Neural progenitor cell (in vitro differentiated cells): ENCODE data around the gene GPR39. TPM values are rescaled to one million over a fixed set of nuclear protein-coding genes. Genes with fewer than 3 reads are reported as not detected.

Source experiments
- DNase-seq: peaks from one replicate; pipeline ENCODE4 v3.0.0-alpha.2; 2016; ENCODE audit warnings: low spot score
- H2AFZ ChIP-seq: fragments of 200-600 bp; sonication (generic); replicated peaks from 2 replicates; pipeline ENCODE4 v1.6.1; 2016; ENCODE audit warnings: antibody characterized with exemption
- H3F3A ChIP-seq: fragments of 200-600 bp; sonication (generic); 2 replicates; pipeline ENCODE4 v1.6.1; 2016; ENCODE audit warnings: antibody characterized with exemption, low read depth
- H3K27ac ChIP-seq: fragments of 200-600 bp; sonication (generic); 2 replicates; pipeline ENCODE4 v1.5.1; 2016; ENCODE audit warnings: mild to moderate bottlenecking
- H3K27me3 ChIP-seq: fragments of 200-600 bp; sonication (generic); 2 replicates; pipeline ENCODE4 v1.6.1; 2016; ENCODE audit warnings: mild to moderate bottlenecking, moderate library complexity
- H3K36me3 ChIP-seq: fragments of 200-600 bp; sonication (generic); 2 replicates; pipeline ENCODE4 v1.5.1; 2016
- H3K4me1 ChIP-seq: fragments of 200-600 bp; sonication (generic); 2 replicates; pipeline ENCODE4 v1.6.1; 2016; ENCODE audit warnings: mixed run types
- H3K4me2 ChIP-seq: fragments of 200-600 bp; sonication (generic); 2 replicates; pipeline ENCODE4 v1.6.1; 2016
- H3K4me3 ChIP-seq: fragments of 200-600 bp; sonication (generic); 2 replicates; pipeline ENCODE4 v1.5.1; 2016
- H3K79me2 ChIP-seq: fragments of 200-600 bp; sonication (generic); 2 replicates; pipeline ENCODE4 v1.6.1; 2016; ENCODE audit warnings: low read depth
- H3K9ac ChIP-seq: fragments of 200-600 bp; sonication (generic); 2 replicates; pipeline ENCODE4 v1.6.1; 2016
- H3K9me3 ChIP-seq: fragments of 200-600 bp; sonication (generic); 2 replicates; pipeline ENCODE4 v1.5.1; 2016; ENCODE audit warnings: low read depth
- H4K20me1 ChIP-seq: fragments of 200-600 bp; sonication (generic); 2 replicates; pipeline ENCODE4 v1.6.1; 2016; ENCODE audit warnings: low read depth
- H3K27ac Mint-ChIP-seq: 3 replicates; pipeline ENCODE4 v1.8.0; 2021; ENCODE audit warnings: mixed read lengths
- H3K27me3 Mint-ChIP-seq: 2 replicates; pipeline ENCODE4 v1.8.0; 2022; ENCODE audit warnings: low read depth, mild to moderate bottlenecking, inconsistent platforms, moderate library complexity, mixed read lengths; ENCODE audit not compliant: insufficient read depth
- H3K36me3 Mint-ChIP-seq: 3 replicates; pipeline ENCODE4 v1.8.0; 2021; ENCODE audit warnings: mixed read lengths
- H3K4me1 Mint-ChIP-seq: 3 replicates; pipeline ENCODE4 v1.8.0; 2021; ENCODE audit warnings: mixed read lengths
- H3K4me3 Mint-ChIP-seq: 3 replicates; pipeline ENCODE4 v1.8.0; 2021; ENCODE audit warnings: mild to moderate bottlenecking, moderate library complexity, mixed read lengths
- H3K9me3 Mint-ChIP-seq: 3 replicates; pipeline ENCODE4 v1.8.0; 2020; ENCODE audit warnings: mixed read lengths
- EZH2 ChIP-seq: fragments of 200-600 bp; sonication (generic); IDR thresholded peaks from 2 replicates; pipeline ENCODE4 v1.6.1; 2017; ENCODE audit warnings: antibody characterized with exemption, mild to moderate bottlenecking, moderate library complexity
- EZH2phosphoT487 ChIP-seq: fragments of 200-600 bp; sonication (generic); IDR thresholded peaks from 2 replicates; pipeline ENCODE4 v1.6.1; 2017; ENCODE audit warnings: antibody characterized with exemption
- total RNA-seq: library from RNA; depleted of rRNA; stranded (reverse); fragments of >200 nt; gene quantifications from 2 replicates; pipeline ENCODE4 v1.2.3, GENCODE V29; 2015; ENCODE audit warnings: low replicate concordance
- TF ChIP-seq, protein P1 (sequence below): fragments of 200-600 bp; sonication (generic); IDR thresholded peaks from 2 replicates; pipeline ENCODE4 v1.5.1; 2017; ENCODE audit warnings: antibody characterized with exemption, mild to moderate bottlenecking

Gene GPR39
- total RNA-seq, 1 donor from 2014 or later: 0.28 TPM

DNA sequence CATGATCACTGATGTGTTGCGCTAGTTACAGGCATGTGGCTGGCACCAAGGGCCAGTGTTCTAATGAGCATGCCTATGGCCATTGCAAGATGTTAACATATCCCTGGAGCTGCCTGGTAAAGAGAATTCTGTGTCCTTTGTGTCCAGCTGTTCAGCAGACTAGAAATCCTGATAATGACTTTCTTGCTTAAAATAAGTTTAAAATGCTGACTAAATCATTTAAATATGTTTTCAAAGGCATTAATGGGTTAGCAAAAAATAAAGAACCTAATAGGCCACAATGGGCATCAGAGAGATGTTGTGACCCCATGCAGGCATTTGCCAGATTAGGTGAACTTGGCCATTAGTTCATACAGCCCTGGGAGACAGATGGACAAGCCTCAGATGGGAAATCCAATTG is 67.5 kb downstream of the GPR39 start:
- no peaks in the 10 kb centered on the region for H3K9me3 ChIP-seq
- no peak overlapping the region for H3K9ac ChIP-seq
- Mint-ChIP-seq H3K9me3 (no peaks in the 10 kb centered on the region), H3K27ac (no peak overlapping the region), H3K27me3 (peaks cover 4% of the 10 kb centered on the region), H3K4me1 (no peaks in the 10 kb centered on the region), H3K4me3 (no peak overlapping the region), H3K36me3 (no peaks in the 10 kb centered on the region)
- no peaks in the 10 kb centered on the region for H3F3A ChIP-seq
- DNase-seq: no peak
- H3K27me3 ChIP-seq: no peaks in the 10 kb centered on the region
- no peaks in the 10 kb centered on the region for H3K4me1 ChIP-seq
- no peak overlapping the region for H3K27ac ChIP-seq
- TF ChIP-seq EZH2 (no peak), EZH2phosphoT487 (no peak)
- TF ChIP-seq, protein P1, sequence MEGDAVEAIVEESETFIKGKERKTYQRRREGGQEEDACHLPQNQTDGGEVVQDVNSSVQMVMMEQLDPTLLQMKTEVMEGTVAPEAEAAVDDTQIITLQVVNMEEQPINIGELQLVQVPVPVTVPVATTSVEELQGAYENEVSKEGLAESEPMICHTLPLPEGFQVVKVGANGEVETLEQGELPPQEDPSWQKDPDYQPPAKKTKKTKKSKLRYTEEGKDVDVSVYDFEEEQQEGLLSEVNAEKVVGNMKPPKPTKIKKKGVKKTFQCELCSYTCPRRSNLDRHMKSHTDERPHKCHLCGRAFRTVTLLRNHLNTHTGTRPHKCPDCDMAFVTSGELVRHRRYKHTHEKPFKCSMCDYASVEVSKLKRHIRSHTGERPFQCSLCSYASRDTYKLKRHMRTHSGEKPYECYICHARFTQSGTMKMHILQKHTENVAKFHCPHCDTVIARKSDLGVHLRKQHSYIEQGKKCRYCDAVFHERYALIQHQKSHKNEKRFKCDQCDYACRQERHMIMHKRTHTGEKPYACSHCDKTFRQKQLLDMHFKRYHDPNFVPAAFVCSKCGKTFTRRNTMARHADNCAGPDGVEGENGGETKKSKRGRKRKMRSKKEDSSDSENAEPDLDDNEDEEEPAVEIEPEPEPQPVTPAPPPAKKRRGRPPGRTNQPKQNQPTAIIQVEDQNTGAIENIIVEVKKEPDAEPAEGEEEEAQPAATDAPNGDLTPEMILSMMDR: no peak
- no peaks in the 10 kb centered on the region for H4K20me1 ChIP-seq
- no peak overlapping the region for H2AFZ ChIP-seq
- H3K4me3 ChIP-seq: no peak overlapping the region
- no peaks in the 10 kb centered on the region for H3K36me3 ChIP-seq
- no peak overlapping the region for H3K4me2 ChIP-seq
- no peaks in the 10 kb centered on the region for H3K79me2 ChIP-seq

- Mint-ChIP-seq H3K4me1 (no peaks in the 10 kb centered on the region), H3K9me3 (no peaks in the 10 kb centered on the region), H3K4me3 (no peak overlapping the region), H3K36me3 (no peaks in the 10 kb centered on the region), H3K27ac (no peak overlapping the region), H3K27me3 (peaks cover 6% of the 10 kb centered on the region)
- Histone ChIP-seq H3K9me3 (no peaks in the 10 kb centered on the region), H3K27ac (no peak overlapping the region), H3K27me3 (no peaks in the 10 kb centered on the region), H2AFZ (no peak overlapping the region), H3K4me1 (no peaks in the 10 kb centered on the region), H3K79me2 (no peaks in the 10 kb centered on the region), H3F3A (peaks cover 10% of the 10 kb centered on the region), H4K20me1 (no peaks in the 10 kb centered on the region), H3K9ac (no peak overlapping the region), H3K36me3 (no peaks in the 10 kb centered on the region), H3K4me2 (no peak overlapping the region), H3K4me3 (no peak overlapping the region)
- no peak for DNase-seq
- TF ChIP-seq EZH2phosphoT487: no peak
- TF ChIP-seq EZH2: no peak
- TF ChIP-seq, protein P1: no peak
Measured at GRCh38 chr2:132488491-132488890, 71.9 kb downstream of the GPR39 start.

GRCh38 chr2:132489150-132489549 is 72.5 kb downstream of the GPR39 start:
- Histone ChIP-seq H3K9me3 (no peaks in the 10 kb centered on the region), H3K36me3 (no peaks in the 10 kb centered on the region), H3F3A (peaks cover 10% of the 10 kb centered on the region), H3K9ac (no peak overlapping the region), H3K4me3 (no peak overlapping the region), H4K20me1 (no peaks in the 10 kb centered on the region), H3K4me2 (no peak overlapping the region), H3K27me3 (no peaks in the 10 kb centered on the region), H3K4me1 (no peaks in the 10 kb centered on the region), H3K79me2 (no peaks in the 10 kb centered on the region), H3K27ac (no peak overlapping the region), H2AFZ (no peak overlapping the region)
- Mint-ChIP-seq H3K27me3 (peaks cover 6% of the 10 kb centered on the region), H3K4me1 (no peaks in the 10 kb centered on the region), H3K9me3 (no peaks in the 10 kb centered on the region), H3K36me3 (no peaks in the 10 kb centered on the region), H3K4me3 (peak overlapping the region; percentile 10), H3K27ac (no peak overlapping the region)
- TF ChIP-seq EZH2 (no peak), EZH2phosphoT487 (no peak)
- TF ChIP-seq, protein P1: no peak
- peak; percentile 85 for DNase-seq
